Measurements from ENCODE around the gene C3orf62. TPM values are rescaled to one million over a fixed set of nuclear protein-coding genes. Genes with fewer than 3 reads are reported as not detected.

C3orf62 gene
- total and polyA plus RNA-seq, 9 of the 15 experiments (the other 6 are each of a cell fraction or from before 2014, with no cell fraction given) = 1.3 to 5.7 (median 3.4) TPM

DNA sequence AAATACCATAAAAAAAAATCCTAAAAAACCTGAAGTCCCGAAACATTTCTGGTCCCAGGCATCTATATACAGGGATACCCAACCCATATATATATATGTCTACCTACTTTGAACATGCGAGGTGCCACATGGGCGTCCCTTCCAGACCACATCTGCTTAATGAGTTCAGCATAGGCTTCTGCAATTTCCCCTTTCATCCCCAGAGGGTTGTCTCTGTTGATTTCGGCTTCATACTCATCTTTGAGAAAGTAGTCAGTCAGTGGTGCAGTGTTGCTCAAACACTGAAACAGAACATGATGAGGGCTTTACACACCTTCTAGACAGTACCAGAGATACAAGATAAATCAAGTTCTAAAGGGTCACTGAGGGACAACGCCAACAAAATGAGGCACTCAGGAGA lies 28.6 kb upstream of the C3orf62 start:
- no peak overlapping the region for H3K27ac ChIP-seq (ENCODE audit: extremely low read depth, low read depth, low read length)
- BruUV-seq (replicated peaks) = no TSS peak
- no peaks in the 10 kb centered on the region for H3K79me2 ChIP-seq (ENCODE audit: control insufficient read depth, insufficient read depth, low read length)
- H2AFZ ChIP-seq (ENCODE audit: low read depth, low read length) = no peak overlapping the region
- no peak overlapping the region for H3K4me2 ChIP-seq (ENCODE audit: insufficient read depth, low read length)
- TF ChIP-seq CTCFL (IDR thresholded peaks at IDR 0.05; ENCODE audit: borderline replicate concordance, insufficient read depth, low read depth, low read length, poor library complexity, severe bottlenecking) (no peak), ZBTB9 (CRISPR knock-in tag; IDR thresholded peaks at IDR 0.05) (no peak), ZNF24 (IDR thresholded peaks at IDR 0.05) (no peak), MYNN (IDR thresholded peaks at IDR 0.05) (no peak), MYNN (CRISPR knock-in tag; IDR thresholded peaks at IDR 0.05) (no peak)
- intact Hi-C loops (cut with micrococcal nuclease) (no loop called here), in situ Hi-C loops (cut with MboI) (no loop called here)
- H3K9me1 ChIP-seq (ENCODE audit: control insufficient read depth, insufficient read depth, low read length) = no peaks in the 10 kb centered on the region
- FAIRE-seq (no peak), DNase-seq (ENCODE audit: extremely low read depth in 1 of 4, low spot score in 3 of 4) (no peak), ATAC-seq (no peak)
- no peaks in the 10 kb centered on the region for H3K27me3 ChIP-seq (ENCODE audit: control insufficient read depth in 2 of 2, insufficient read depth in 2 of 2, low read length in 2 of 2)
- no peak overlapping the region for H3K4me3 ChIP-seq
- ChIA-PET CTCF (ENCODE audit: low intra/inter-chr PET ratio) (no interaction called here), POLR2A (no interaction called here)
- H3K9ac ChIP-seq (ENCODE audit: insufficient read depth in 1 of 2, low read depth in 2 of 2, low read length in 2 of 2) = no peak overlapping the region
- no peaks in the 10 kb centered on the region for H3K4me1 ChIP-seq (replicated peaks in 1 of 2; ENCODE audit: control insufficient read depth in 2 of 2, insufficient read depth in 2 of 2, low read length in 2 of 2)
- H3K9me3 ChIP-seq (replicated peaks; ENCODE audit: control insufficient read depth, insufficient read depth, low read depth, low read length) = no peaks in the 10 kb centered on the region
- H4K20me1 ChIP-seq (replicated peaks; ENCODE audit: control insufficient read depth, insufficient read depth, low read length) = no peaks in the 10 kb centered on the region
- 100% methylated on average over 5 of the region's 5 CpGs for WGBS (ENCODE audit: insufficient coverage, low coverage, missing lambda C conversion rate)
- H3K36me3 ChIP-seq (ENCODE audit: control insufficient read depth, insufficient read depth, low read length) = peaks cover 54% of the 10 kb centered on the region
